Memory B cell (primary cell): ENCODE results near the gene KCNK1.
"Not testable (repeated sequence)": the region's sequence is repeated elsewhere in the genome, so short reads cannot be mapped to it uniquely, and the experiment has no call there.

ENCODE experiments used
- ATAC-seq: fragments of 150-1000 bp; cut with Tn5 transposase; 2 replicates; pipeline ENCODE4 v1.10.0; 2021; ENCODE audit warnings: low read depth, mild to moderate bottlenecking, moderate library complexity
- DNase-seq, 2 donors: peaks; one replicate each; pipeline ENCODE4 v3.0.0; 2022; ENCODE audit warnings: low spot score in 2 of 2
- H3K27ac Mint-ChIP-seq: one replicate; pipeline ENCODE4 v1.8.0; 2022; ENCODE audit warnings: mild to moderate bottlenecking, moderate library complexity, mixed read lengths
- H3K27me3 Mint-ChIP-seq: one replicate; pipeline ENCODE4 v1.8.0; 2022; ENCODE audit warnings: mixed read lengths
- H3K36me3 Mint-ChIP-seq: one replicate; pipeline ENCODE4 v1.8.0; 2022; ENCODE audit warnings: mild to moderate bottlenecking, mixed read lengths
- H3K4me1 Mint-ChIP-seq: one replicate; pipeline ENCODE4 v1.8.0; 2022; ENCODE audit warnings: mixed read lengths
- H3K4me3 Mint-ChIP-seq: one replicate; pipeline ENCODE4 v1.8.0; 2022; ENCODE audit warnings: mild to moderate bottlenecking, moderate library complexity, mixed read lengths
- H3K9me3 Mint-ChIP-seq: one replicate; pipeline ENCODE4 v1.8.0; 2022; ENCODE audit warnings: mixed read lengths

The KCNK1 gene

GRCh38 chr1:233675446-233675845 lies 61.5 kb downstream of the KCNK1 start:
- peaks cover 6% of the 10 kb centered on the region for H3K27me3 Mint-ChIP-seq
- DNase-seq: no peak

GRCh38 chr1:233675893-233676292 lies 62.0 kb downstream of the KCNK1 start:
- Mint-ChIP-seq H3K4me3 (no peak overlapping the region), H3K27ac (no peak overlapping the region), H3K9me3 (peaks cover 1% of the 10 kb centered on the region), H3K36me3 (no peaks in the 10 kb centered on the region), H3K4me1 (no peaks in the 10 kb centered on the region), H3K27me3 (peaks cover 6% of the 10 kb centered on the region)
- ATAC-seq (no peak), DNase-seq (no peak)

More at GRCh38 chr1:233675446-233675845, 61.5 kb downstream of the KCNK1 start:
- H3K36me3 Mint-ChIP-seq: no peaks in the 10 kb centered on the region
- ATAC-seq: no peak
- H3K4me3 Mint-ChIP-seq: no peak overlapping the region
- no peaks in the 10 kb centered on the region for H3K4me1 Mint-ChIP-seq
- peaks cover 1% of the 10 kb centered on the region for H3K9me3 Mint-ChIP-seq
- H3K27ac Mint-ChIP-seq: no peak overlapping the region

- H3K4me3 Mint-ChIP-seq: no peak overlapping the region
- H3K4me1 Mint-ChIP-seq: no peaks in the 10 kb centered on the region
- no peak for ATAC-seq
- H3K27me3 Mint-ChIP-seq: peaks cover 4% of the 10 kb centered on the region
- H3K36me3 Mint-ChIP-seq: no peaks in the 10 kb centered on the region
- no peak overlapping the region for H3K27ac Mint-ChIP-seq
- H3K9me3 Mint-ChIP-seq: peaks cover 1% of the 10 kb centered on the region
- DNase-seq: no peak
Measured at GRCh38 chr1:233677690-233678354, 63.9 kb downstream of the KCNK1 start.

- Mint-ChIP-seq H3K4me3 (no peak overlapping the region), H3K4me1 (no peaks in the 10 kb centered on the region), H3K27me3 (no peaks in the 10 kb centered on the region), H3K36me3 (no peaks in the 10 kb centered on the region), H3K27ac (no peak overlapping the region), H3K9me3 (peaks cover 1% of the 10 kb centered on the region)
- ATAC-seq: no peak
- no peak for DNase-seq
Measured at GRCh38 chr1:233679030-233679429, 65.1 kb downstream of the KCNK1 start.

GRCh38 chr1:233679591-233680373 lies 65.9 kb downstream of the KCNK1 start:
- H3K4me1 Mint-ChIP-seq: no peaks in the 10 kb centered on the region
- no peak for ATAC-seq

GRCh38 chr1:233681285-233681684 lies 67.4 kb downstream of the KCNK1 start:
- Mint-ChIP-seq H3K27me3 (no peaks in the 10 kb centered on the region), H3K4me1 (no peaks in the 10 kb centered on the region), H3K27ac (no peak overlapping the region), H3K4me3 (no peak overlapping the region), H3K9me3 (peaks cover 1% of the 10 kb centered on the region), H3K36me3 (no peaks in the 10 kb centered on the region)
- DNase-seq (no peak), ATAC-seq (no peak)

More at GRCh38 chr1:233679591-233680373, 65.9 kb downstream of the KCNK1 start:
- no peak overlapping the region for H3K27ac Mint-ChIP-seq
- peaks cover 1% of the 10 kb centered on the region for H3K9me3 Mint-ChIP-seq
- H3K36me3 Mint-ChIP-seq: no peaks in the 10 kb centered on the region
- DNase-seq: no peak
- H3K27me3 Mint-ChIP-seq: no peaks in the 10 kb centered on the region
- H3K4me3 Mint-ChIP-seq: no peak overlapping the region

GRCh38 chr1:233686653-233687052 lies 72.7 kb downstream of the KCNK1 start:
- not testable (repeated sequence) for H3K27ac Mint-ChIP-seq, H3K4me3 Mint-ChIP-seq, H3K4me1 Mint-ChIP-seq, H3K9me3 Mint-ChIP-seq, ATAC-seq, H3K36me3 Mint-ChIP-seq, DNase-seq, H3K27me3 Mint-ChIP-seq

GRCh38 chr1:233689017-233689747 lies 75.3 kb downstream of the KCNK1 start:
- Mint-ChIP-seq H3K4me1 (no peaks in the 10 kb centered on the region), H3K27me3 (peaks cover 6% of the 10 kb centered on the region), H3K36me3 (no peaks in the 10 kb centered on the region), H3K4me3 (no peak overlapping the region), H3K9me3 (no peaks in the 10 kb centered on the region), H3K27ac (no peak overlapping the region)
- no peak for ATAC-seq
- no peak for DNase-seq

GRCh38 chr1:233689748-233690254 lies 75.9 kb downstream of the KCNK1 start:
- no peak overlapping the region for H3K27ac Mint-ChIP-seq
- H3K4me3 Mint-ChIP-seq: no peak overlapping the region
- DNase-seq (no peak), ATAC-seq (no peak)
- H3K4me1 Mint-ChIP-seq: no peaks in the 10 kb centered on the region
- H3K9me3 Mint-ChIP-seq: no peaks in the 10 kb centered on the region
- H3K36me3 Mint-ChIP-seq: no peaks in the 10 kb centered on the region
- peaks cover 6% of the 10 kb centered on the region for H3K27me3 Mint-ChIP-seq

GRCh38 chr1:233695901-233696300 lies 82.0 kb downstream of the KCNK1 start:
- no peaks in the 10 kb centered on the region for H3K36me3 Mint-ChIP-seq

GRCh38 chr1:233700338-233700737 lies 86.4 kb downstream of the KCNK1 start:
- Mint-ChIP-seq H3K4me1 (no peaks in the 10 kb centered on the region), H3K9me3 (peaks cover 6% of the 10 kb centered on the region), H3K4me3 (no peak overlapping the region), H3K27ac (no peak overlapping the region), H3K27me3 (no peaks in the 10 kb centered on the region), H3K36me3 (no peaks in the 10 kb centered on the region)
- DNase-seq (no peak), ATAC-seq (no peak)

More at GRCh38 chr1:233695901-233696300, 82.0 kb downstream of the KCNK1 start:
- H3K4me1 Mint-ChIP-seq: no peaks in the 10 kb centered on the region
- no peak overlapping the region for H3K27ac Mint-ChIP-seq
- no peaks in the 10 kb centered on the region for H3K27me3 Mint-ChIP-seq
- H3K4me3 Mint-ChIP-seq: no peak overlapping the region
- DNase-seq (no peak), ATAC-seq (no peak)
- peaks cover 6% of the 10 kb centered on the region for H3K9me3 Mint-ChIP-seq

- DNase-seq (no peak), ATAC-seq (no peak)
- no peaks in the 10 kb centered on the region for H3K36me3 Mint-ChIP-seq
- peaks cover 6% of the 10 kb centered on the region for H3K9me3 Mint-ChIP-seq
- H3K4me1 Mint-ChIP-seq: no peaks in the 10 kb centered on the region
- peaks cover 1% of the 10 kb centered on the region for H3K27me3 Mint-ChIP-seq
- H3K4me3 Mint-ChIP-seq: no peak overlapping the region
- no peak overlapping the region for H3K27ac Mint-ChIP-seq
Measured at GRCh38 chr1:233704170-233704897, 90.4 kb downstream of the KCNK1 start.

GRCh38 chr1:233704898-233705723 lies 91.2 kb downstream of the KCNK1 start:
- Mint-ChIP-seq H3K27ac (no peak overlapping the region), H3K27me3 (peaks cover 1% of the 10 kb centered on the region), H3K36me3 (no peaks in the 10 kb centered on the region), H3K4me1 (no peaks in the 10 kb centered on the region), H3K4me3 (no peak overlapping the region), H3K9me3 (peaks cover 6% of the 10 kb centered on the region)
- no peak for DNase-seq
- ATAC-seq: no peak
